HFFc6 (cell line): Measurements from ENCODE around the gene TNF. TPM values are rescaled to one million over a fixed set of nuclear protein-coding genes. Genes with fewer than 3 reads are reported as not detected.
"Not testable (repeated sequence)": the region's sequence is repeated elsewhere in the genome, so short reads cannot be mapped to it uniquely, and the experiment has no call there.

Experiments used
- DNase-seq: peaks from one replicate; pipeline ENCODE4 v3.0.0-alpha.2; 2018
- H3K27ac Mint-ChIP-seq: 2 replicates; pipeline ENCODE4 v1.8.0; 2020; ENCODE audit warnings: mild to moderate bottlenecking, mixed read lengths
- H3K27me3 Mint-ChIP-seq: 2 replicates; pipeline ENCODE4 v1.8.0; 2021; ENCODE audit warnings: mild to moderate bottlenecking, moderate library complexity, mixed read lengths; ENCODE audit not compliant: insufficient read depth
- H3K36me3 Mint-ChIP-seq: 2 replicates; pipeline ENCODE4 v1.8.0; 2021; ENCODE audit warnings: low read depth, mixed read lengths
- H3K4me1 Mint-ChIP-seq: 2 replicates; pipeline ENCODE4 v1.8.0; 2020; ENCODE audit warnings: low read depth, mixed read lengths
- H3K4me3 Mint-ChIP-seq: 2 replicates; pipeline ENCODE4 v1.8.0; 2020; ENCODE audit warnings: mild to moderate bottlenecking, moderate library complexity, mixed read lengths
- H3K9me3 Mint-ChIP-seq: 2 replicates; pipeline ENCODE4 v1.8.0; 2020; ENCODE audit warnings: mild to moderate bottlenecking, mixed read lengths
- CTCF ChIP-seq: fragments of 200-600 bp; sonication (generic); IDR thresholded peaks from 2 replicates; pipeline ENCODE4 v1.5.0; 2021; ENCODE audit warnings: antibody characterized with exemption, mild to moderate bottlenecking
- total RNA-seq, 6 experiments: library from RNA; stranded (reverse); fragmentation: NEBNext Ultra II Directional; extraction: Animal tissue kit (Norgen Biotek cat#: 25700); gene quantifications; 2 replicates in 1 of 6; 3 replicates in 5 of 6; pipeline ENCODE4 v1.2.3, GENCODE V29; 2021

Gene TNF
- total RNA-seq, 6 experiments from 2014 or later, result 0.12 to 0.41 (median 0.23) TPM

- H3K4me3 Mint-ChIP-seq, H3K27me3 Mint-ChIP-seq, H3K9me3 Mint-ChIP-seq: not testable (repeated sequence)
- H3K36me3 Mint-ChIP-seq, result peaks cover 14% of the 10 kb centered on the region; the same call in 1 of the 2 replicates
- peak; percentile 59 for DNase-seq
- peak; percentile 73 for TF ChIP-seq CTCF
- peaks cover 29% of the 10 kb centered on the region for H3K4me1 Mint-ChIP-seq
- H3K27ac Mint-ChIP-seq, result peak overlapping the region; percentile 42; the same call in 1 of the 2 replicates
These were observed 24.0 kb upstream of the TNF start for GRCh38 chr6:31551371-31551770.

GRCh38 chr6:31556307-31556706 lies 19.1 kb upstream of the TNF start:
- Mint-ChIP-seq H3K27ac (no peak overlapping the region), H3K4me3 (no peak overlapping the region), H3K9me3 (no peaks in the 10 kb centered on the region), H3K36me3 (peaks cover 20% of the 10 kb centered on the region), H3K27me3 (peaks cover 2% of the 10 kb centered on the region; the same call in 1 of the 2 replicates), H3K4me1 (peaks cover 31% of the 10 kb centered on the region)
- TF ChIP-seq CTCF, result no peak
- DNase-seq, result no peak

- Mint-ChIP-seq H3K36me3 (peaks cover 25% of the 10 kb centered on the region), H3K4me1 (peaks cover 41% of the 10 kb centered on the region), H3K9me3 (no peaks in the 10 kb centered on the region), H3K27ac (peak overlapping the region; percentile 38; the same call in 1 of the 2 replicates), H3K27me3 (no peaks in the 10 kb centered on the region), H3K4me3 (no peak overlapping the region)
- no peak for DNase-seq
- TF ChIP-seq CTCF, result no peak
These were observed 17.7 kb upstream of the TNF start for GRCh38 chr6:31557443-31558317.

- Mint-ChIP-seq H3K36me3 (peaks cover 25% of the 10 kb centered on the region), H3K9me3 (no peaks in the 10 kb centered on the region), H3K27ac (peak overlapping the region; percentile 85), H3K4me3 (no peak overlapping the region), H3K4me1 (peaks cover 47% of the 10 kb centered on the region), H3K27me3 (peaks cover 3% of the 10 kb centered on the region; the same call in 1 of the 2 replicates)
- DNase-seq, result no peak
- TF ChIP-seq CTCF, result no peak
These were observed 17.1 kb upstream of the TNF start for GRCh38 chr6:31558318-31558625.

- TF ChIP-seq CTCF, result no peak
- Mint-ChIP-seq H3K4me1 (peaks cover 53% of the 10 kb centered on the region), H3K4me3 (peak overlapping the region; percentile 50), H3K27ac (peak overlapping the region; percentile 85), H3K9me3 (no peaks in the 10 kb centered on the region), H3K27me3 (peaks cover 5% of the 10 kb centered on the region), H3K36me3 (peaks cover 25% of the 10 kb centered on the region)
- DNase-seq, result peak; percentile 4
These were observed 16.5 kb upstream of the TNF start for GRCh38 chr6:31558631-31559500.
